CD4-positive, alpha-beta T cell treated with Interleukin-4 for 1 hour (primary cell): ENCODE measurements around the gene PCAT7.
A peak's percentile ranks its signal among the peaks of the same experiment; 100 is the strongest.
"Not testable (repeated sequence)": the region's sequence is repeated elsewhere in the genome, so short reads cannot be mapped to it uniquely, and the experiment has no call there.

Experiments used
- DNase-seq, 2 donors: peaks; one replicate each; pipeline ENCODE4 v3.0.0-alpha.2; 2020 to 2022

PCAT7 gene

GRCh38 chr9:94554439-94555331, at the start of gene PCAT7:
PCAT7 (plus strand) TSS chr9:94555083.
- peak in 1 of 2 donors; percentile 3 for DNase-seq

GRCh38 chr9:94506370-94506769, 48.5 kb upstream of the PCAT7 start:
- not testable (repeated sequence) for DNase-seq

- DNase-seq = no peak
Observed at GRCh38 chr9:94507531-94508258, 47.2 kb upstream of the PCAT7 start.

- no peak for DNase-seq
Observed at GRCh38 chr9:94511134-94511954, 43.5 kb upstream of the PCAT7 start.

- no peak for DNase-seq
Observed at GRCh38 chr9:94511955-94512265, 43.0 kb upstream of the PCAT7 start.

- no peak for DNase-seq
Observed at GRCh38 chr9:94514722-94515121, 40.2 kb upstream of the PCAT7 start.

- no peak for DNase-seq
Observed at GRCh38 chr9:94517254-94517653, 37.6 kb upstream of the PCAT7 start.

- DNase-seq = no peak
Observed at GRCh38 chr9:94525396-94526035, 29.4 kb upstream of the PCAT7 start.

GRCh38 chr9:94526271-94526670, 28.6 kb upstream of the PCAT7 start:
- DNase-seq = no peak

GRCh38 chr9:94526951-94527350, 27.9 kb upstream of the PCAT7 start:
- no peak for DNase-seq

GRCh38 chr9:94528886-94529285, 26.0 kb upstream of the PCAT7 start:
- no peak for DNase-seq

GRCh38 chr9:94533155-94533554, 21.7 kb upstream of the PCAT7 start:
- no peak for DNase-seq

GRCh38 chr9:94533601-94534000, 21.3 kb upstream of the PCAT7 start:
- DNase-seq = no peak

- DNase-seq = no peak
Observed at GRCh38 chr9:94534901-94535300, 20.0 kb upstream of the PCAT7 start.

- no peak for DNase-seq
Observed at GRCh38 chr9:94538908-94539307, 16.0 kb upstream of the PCAT7 start.

- DNase-seq = not testable (repeated sequence)
Observed at GRCh38 chr9:94544335-94544734, 10.5 kb upstream of the PCAT7 start.

- no peak for DNase-seq
Observed at GRCh38 chr9:94545940-94546339, 8.9 kb upstream of the PCAT7 start.

GRCh38 chr9:94553029-94553938, 1.6 kb upstream of the PCAT7 start:
- no peak for DNase-seq

- no peak for DNase-seq
Observed at GRCh38 chr9:94554078-94554438, 825 bp upstream of the PCAT7 start.

- DNase-seq = no peak
Observed at GRCh38 chr9:94557376-94557775, 2.5 kb downstream of the PCAT7 start.

- DNase-seq = no peak
Observed at GRCh38 chr9:94560237-94560636, 5.4 kb downstream of the PCAT7 start.

- no peak for DNase-seq
Observed at GRCh38 chr9:94563548-94563947, 8.7 kb downstream of the PCAT7 start.
